UCSD-AML1 (cell line): Measurements from ENCODE around the gene SCP2D1.
"Not testable (repeated sequence)": the region's sequence is repeated elsewhere in the genome, so short reads cannot be mapped to it uniquely, and the experiment has no call there.

Source experiments
- DNase-seq: peaks from one replicate; lab custom pipeline; 2025; ENCODE audit not compliant: unreplicated experiment; lab: John Stamatoyannopoulos, UW

The SCP2D1 gene

DNA sequence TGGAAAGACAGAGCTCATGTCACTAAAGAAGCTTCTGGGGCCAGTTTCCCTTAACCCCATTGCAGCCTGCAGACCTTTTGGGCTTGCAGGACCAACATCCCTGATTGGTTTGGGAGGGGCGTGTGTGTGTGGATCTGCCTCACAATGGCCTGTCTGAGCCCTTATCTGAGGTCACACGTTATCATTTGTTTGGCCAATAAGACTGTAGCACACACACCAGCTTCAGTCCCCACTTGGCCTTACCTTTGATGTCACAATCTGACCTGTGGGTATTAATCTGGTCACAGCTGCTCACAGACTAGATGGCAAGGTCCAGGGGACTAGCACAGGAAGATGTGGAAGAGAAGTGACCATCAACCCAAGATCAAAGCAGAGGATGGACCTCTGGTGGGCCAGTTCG is at the start of gene SCP2D1:
TSS of gene SCP2D1 (plus strand) at position 301 of the 400 bp plus-strand sequence. CDS start at position 334, 33 bp downstream.
- no peak for DNase-seq

- DNase-seq, result no peak
Measured at GRCh38 chr20:18767676-18768075, 45.9 kb upstream of the SCP2D1 start.

DNA sequence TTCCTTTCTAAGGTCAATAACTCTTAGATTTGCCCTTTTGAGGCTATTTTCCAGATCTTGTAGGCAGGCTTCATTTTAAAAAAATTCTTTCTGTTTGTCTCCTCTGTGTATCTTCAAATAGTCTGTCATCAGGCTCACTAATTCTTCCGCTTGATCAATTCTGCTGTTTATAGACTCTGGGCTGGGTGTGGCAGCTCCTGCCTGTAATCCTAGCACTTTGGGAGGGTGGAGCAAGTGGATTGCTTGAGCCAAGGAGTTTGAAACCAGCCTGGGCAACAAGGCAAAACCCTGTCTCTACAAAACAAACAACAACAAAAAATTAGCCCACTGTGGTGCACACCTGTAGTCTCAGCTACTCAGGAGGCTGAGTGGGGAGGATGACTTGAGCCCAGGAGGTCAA is 40.0 kb upstream of the SCP2D1 start:
- no peak for DNase-seq

DNA sequence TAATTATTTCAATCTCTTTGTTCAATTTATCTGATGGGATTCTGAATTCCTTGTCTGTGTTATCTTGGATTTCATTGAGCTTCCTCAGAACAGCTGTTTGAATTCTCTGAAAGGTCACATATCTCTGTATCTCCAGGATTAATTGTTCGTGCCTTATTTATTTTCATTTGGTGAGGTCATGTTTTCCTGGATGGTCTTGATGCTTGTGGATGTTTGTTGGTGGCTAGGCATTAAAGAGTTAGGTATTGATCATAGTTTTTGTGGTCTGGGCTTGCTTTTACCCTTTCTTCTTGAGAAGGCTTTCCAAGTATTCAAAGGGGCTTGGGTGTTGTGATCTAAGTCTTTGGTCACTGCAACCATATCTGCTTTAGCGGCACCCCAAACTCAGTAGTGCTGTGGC is 39.4 kb upstream of the SCP2D1 start:
- DNase-seq, result no peak

GRCh38 chr20:18775633-18776032 is 38.0 kb upstream of the SCP2D1 start:
- no peak for DNase-seq

- no peak for DNase-seq
Measured at GRCh38 chr20:18778690-18779392, 34.7 kb upstream of the SCP2D1 start.

- DNase-seq, result no peak
Measured at GRCh38 chr20:18780385-18781130, 33.0 kb upstream of the SCP2D1 start.

- no peak for DNase-seq
Measured at GRCh38 chr20:18781509-18781908, 32.1 kb upstream of the SCP2D1 start.

GRCh38 chr20:18783385-18783959 is 30.1 kb upstream of the SCP2D1 start:
- no peak for DNase-seq

GRCh38 chr20:18787046-18787445 is 26.5 kb upstream of the SCP2D1 start:
- DNase-seq, result not testable (repeated sequence)

- no peak for DNase-seq
Measured at GRCh38 chr20:18788021-18788420, 25.6 kb upstream of the SCP2D1 start.

DNA sequence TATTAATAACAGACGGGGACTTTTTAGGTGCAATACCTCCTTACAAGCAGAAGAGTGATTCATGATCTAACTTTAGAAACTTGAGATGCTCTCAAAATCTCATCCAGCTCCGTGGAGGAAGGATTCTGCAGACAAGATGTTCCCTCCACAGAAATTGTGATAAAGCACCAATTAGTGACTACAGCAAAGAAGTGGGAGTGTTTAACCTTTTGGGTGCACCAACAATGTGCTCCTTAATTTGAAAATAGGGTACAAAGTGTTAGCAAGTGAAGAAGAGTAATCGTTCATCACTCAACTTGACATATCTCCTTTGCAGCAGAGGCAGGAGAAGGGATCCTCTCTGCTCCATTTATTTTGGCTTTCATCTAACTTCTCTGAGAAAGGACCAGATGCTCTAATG is 22.8 kb upstream of the SCP2D1 start:
- DNase-seq, result no peak

DNA sequence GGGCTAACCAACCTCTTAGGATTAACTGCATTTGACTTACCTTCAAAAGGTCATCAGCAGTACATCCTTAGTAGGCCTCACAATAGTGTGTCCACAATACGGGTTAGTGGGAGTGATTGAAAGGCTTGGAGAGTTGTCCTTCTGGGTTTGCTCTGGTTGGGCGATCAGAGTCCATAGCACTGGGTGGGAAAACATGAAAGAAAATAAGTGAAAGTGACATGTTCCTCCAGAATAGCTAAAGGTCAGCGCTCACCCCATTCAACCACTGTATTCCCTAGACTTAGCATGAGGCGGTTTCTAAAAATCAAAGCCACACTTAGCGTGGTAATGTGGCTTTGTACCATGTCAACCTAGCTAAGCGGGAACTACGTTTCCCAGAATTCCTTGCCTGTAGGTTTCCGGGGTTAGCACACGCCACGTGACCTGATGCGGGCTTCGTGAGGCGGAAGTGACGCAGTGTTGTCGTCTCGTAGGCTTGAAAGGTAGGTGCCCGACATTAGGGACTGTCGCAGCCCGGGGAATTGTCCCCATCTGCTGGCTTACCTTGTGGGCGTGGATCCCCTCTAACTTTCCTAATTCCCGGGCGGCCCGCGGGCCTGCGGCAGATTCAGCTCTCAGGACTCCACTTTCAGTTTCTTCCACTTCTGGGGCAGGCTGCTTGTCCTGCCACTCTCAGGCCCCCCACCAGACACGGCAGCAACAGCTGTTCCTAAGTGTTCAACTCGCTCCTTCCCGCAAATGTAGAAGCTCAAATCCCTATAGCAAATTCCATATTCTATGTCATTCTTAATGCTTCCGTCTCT is 19.8 kb upstream of the SCP2D1 start:
- DNase-seq, result peak; percentile 87

DNA sequence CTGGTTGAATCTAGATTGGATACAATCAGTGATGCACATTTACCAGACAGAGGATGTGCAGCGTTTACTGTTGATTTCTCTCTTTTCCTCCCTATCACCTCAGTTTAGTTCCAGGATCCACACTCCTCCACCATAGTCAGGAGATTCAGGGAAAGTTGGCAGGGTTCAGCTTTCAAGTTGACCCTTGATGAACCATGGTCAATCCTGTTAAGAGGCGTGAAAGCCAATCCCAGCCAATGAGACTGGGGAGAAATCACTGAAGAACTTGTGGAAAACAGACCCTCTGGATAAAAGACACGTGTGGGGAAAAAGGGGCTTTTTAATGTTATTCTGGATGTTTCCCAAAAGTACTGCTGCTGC is 19.2 kb upstream of the SCP2D1 start:
- DNase-seq, result no peak

DNA sequence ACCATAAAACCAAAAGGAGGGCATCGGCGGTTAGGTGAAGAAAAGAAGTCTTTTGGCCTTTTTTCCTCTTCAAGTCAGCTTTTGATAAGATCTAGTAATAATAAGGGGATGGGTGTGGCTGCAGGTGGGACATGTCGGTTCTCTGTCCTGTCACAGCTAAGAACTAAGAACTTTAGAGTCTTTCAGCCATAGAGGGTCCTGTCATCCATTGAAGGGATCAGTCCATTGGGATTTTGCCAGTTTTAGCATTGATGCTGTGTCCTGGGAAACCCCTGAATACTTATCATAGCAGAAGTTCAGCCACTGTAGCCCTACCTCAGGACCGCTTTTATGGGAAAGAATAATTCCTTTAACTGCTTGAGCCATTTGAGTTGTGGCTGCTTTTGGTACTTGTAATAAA is 18.2 kb upstream of the SCP2D1 start:
- no peak for DNase-seq

GRCh38 chr20:18796282-18796833 is 17.2 kb upstream of the SCP2D1 start:
- no peak for DNase-seq

- DNase-seq, result no peak
Measured at GRCh38 chr20:18801516-18801915, 12.1 kb upstream of the SCP2D1 start.

GRCh38 chr20:18802012-18802634 is 11.5 kb upstream of the SCP2D1 start:
- no peak for DNase-seq

DNA sequence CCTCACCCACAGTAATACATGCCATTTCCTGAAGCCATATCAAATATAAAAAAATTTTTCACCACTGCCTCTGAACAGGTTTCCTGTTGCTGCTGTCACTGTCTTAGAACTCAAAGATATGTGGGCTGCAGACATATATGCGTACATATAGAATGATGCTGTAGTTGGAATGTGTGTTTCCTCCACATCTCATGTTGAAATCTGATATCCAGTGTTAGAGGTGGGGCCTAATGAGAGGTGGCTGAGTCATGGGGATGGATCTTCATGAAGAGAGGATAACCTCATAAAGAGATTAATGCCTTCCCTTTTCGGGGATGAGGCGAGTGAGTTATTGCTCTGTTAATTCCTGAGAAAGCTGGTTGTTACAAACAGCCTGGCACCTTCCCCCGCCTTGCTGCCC is 7.7 kb upstream of the SCP2D1 start:
- DNase-seq, result no peak

DNA sequence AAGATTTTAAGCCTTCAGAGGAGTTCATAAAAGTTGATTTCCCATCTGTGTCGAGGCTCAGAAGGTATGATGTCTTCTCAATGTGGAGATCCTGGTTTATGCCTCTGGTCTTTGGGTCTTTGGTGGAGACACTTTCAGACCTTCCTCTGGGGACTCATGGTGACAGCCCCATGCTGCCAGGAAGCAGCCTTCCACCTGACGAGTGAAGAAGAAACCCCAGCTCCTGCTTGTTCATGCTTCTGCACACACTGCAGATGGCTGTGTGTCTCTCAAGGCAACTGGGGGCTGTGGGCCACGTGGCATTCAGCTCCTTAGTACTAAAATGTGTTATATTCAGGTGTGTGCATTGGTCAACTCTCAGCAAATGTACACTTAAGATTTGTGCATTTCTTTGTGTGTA is 4.9 kb upstream of the SCP2D1 start:
- DNase-seq, result no peak

DNA sequence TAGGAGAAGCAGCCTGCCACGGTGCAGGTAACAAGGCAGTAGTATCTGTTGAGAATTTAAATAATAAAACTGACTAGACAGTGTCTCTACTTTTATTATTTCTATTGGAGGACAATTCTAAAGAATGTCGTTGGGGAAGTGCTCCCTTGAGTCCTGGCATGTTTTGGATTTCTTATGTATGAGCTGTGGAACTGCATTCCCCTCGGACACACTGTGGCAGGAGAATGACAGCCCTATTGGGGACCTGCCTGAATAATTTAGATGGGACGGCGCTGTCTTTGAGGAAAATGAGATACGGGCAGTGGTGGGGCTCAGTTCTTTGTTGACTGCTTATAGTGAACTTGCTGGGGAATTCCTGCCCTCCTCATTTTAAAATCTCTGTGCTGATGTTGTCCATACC is 2.4 kb upstream of the SCP2D1 start:
- DNase-seq, result no peak
